WTC11 (cell line): ENCODE data around the gene PIEZO1.
"Not testable (repeated sequence)": the region's sequence is repeated elsewhere in the genome, so short reads cannot be mapped to it uniquely, and the experiment has no call there.

Source experiments
- CTCF ChIP-seq: fragments of 200-600 bp; IDR thresholded peaks from 2 replicates; pipeline ENCODE4 v1.8.0; 2022; ENCODE audit warnings: antibody characterized with exemption
- FOXP1 ChIP-seq: sonication (generic); formaldehyde crosslinking; IDR thresholded peaks from 2 replicates; pipeline ENCODE4 v1.8.0; 2022; ENCODE audit warnings: missing genetic modification reagents, mild to moderate bottlenecking, moderate library complexity, borderline replicate concordance
- SP1 ChIP-seq: sonication (generic); formaldehyde crosslinking; conservative IDR thresholded peaks from 2 replicates; pipeline ENCODE4 v1.8.1; 2022; ENCODE audit warnings: missing genetic modification reagents

DNA sequence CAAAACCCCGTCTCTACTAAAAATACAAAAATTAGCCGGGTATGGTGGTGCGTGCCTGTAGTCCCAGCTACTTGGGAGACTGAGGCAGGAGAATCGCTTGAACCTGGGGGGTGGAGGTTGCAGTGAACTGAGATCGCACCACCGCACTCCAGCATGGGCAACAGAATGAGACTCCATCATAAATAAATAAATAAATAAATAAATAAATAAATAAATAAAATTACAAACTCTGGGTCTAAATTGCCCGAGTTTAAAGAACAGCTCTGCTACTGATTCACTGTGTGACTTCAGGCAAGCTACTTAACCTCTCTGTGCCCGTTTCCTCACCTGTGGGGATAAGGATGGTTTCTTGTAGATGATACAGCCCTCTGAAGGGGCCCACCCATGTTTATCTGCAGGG, 115.5 kb downstream of the PIEZO1 start:
- not testable (repeated sequence) for TF ChIP-seq CTCF; FOXP1 (CRISPR knock-in tag); SP1 (CRISPR knock-in tag)
